ENCODE data around the gene MEIOB.

MEIOB gene

DNA sequence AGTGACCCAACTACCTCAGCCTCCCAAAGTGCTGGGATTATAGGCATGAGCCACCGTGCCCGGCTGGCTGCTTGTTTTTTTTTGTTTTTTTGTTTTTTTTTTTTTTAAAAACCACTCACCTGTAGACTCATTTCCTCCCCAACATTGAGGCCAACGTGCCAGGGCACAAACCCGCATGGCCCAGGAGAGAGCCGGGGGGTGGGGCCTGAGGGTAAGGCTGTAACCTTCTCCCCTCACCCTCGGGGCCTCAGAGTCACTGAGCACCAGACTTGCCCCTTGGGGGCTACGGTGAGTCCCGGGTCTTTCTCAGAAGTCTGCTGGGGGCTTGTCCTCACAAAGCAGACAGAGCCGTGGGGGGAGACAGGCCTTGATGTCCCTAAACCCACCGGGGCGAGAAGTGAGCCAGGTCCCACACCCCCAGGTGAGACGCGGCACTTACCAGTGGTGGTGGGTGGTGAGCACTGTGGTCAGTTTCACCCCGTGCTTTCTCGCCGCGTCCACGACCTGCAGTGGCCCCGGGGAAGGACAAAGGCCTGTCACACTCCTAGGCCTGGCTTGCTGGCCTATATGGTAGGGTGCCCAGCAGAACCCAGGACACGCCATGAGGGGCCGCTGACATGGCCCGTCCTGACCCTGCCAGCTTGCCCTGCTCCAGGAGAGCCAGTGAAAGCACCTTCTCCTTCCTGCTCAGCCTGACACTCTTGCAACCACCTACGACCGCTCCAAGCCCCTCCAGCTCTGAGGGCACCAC is 49.9 kb downstream of the MEIOB start:
- Histone ChIP-seq H3K27ac (no peak overlapping the region), H3K4me1 (peaks cover 0 to 25% (median 18%) of the 10 kb centered on the region in 4 donors), H3K9me3 (no peaks in the 10 kb centered on the region), H3K27me3 (no peaks in the 10 kb centered on the region), H3K4me3 (no peak overlapping the region), H3K36me3 (peaks cover 48 to 60% (median 55%) of the 10 kb centered on the region in 3 donors)
- no peak for DNase-seq
- intact Hi-C loops (cut with DNase I; ENCODE audit: low total_unique reads) = no loop called here
- TF ChIP-seq, protein P1, sequence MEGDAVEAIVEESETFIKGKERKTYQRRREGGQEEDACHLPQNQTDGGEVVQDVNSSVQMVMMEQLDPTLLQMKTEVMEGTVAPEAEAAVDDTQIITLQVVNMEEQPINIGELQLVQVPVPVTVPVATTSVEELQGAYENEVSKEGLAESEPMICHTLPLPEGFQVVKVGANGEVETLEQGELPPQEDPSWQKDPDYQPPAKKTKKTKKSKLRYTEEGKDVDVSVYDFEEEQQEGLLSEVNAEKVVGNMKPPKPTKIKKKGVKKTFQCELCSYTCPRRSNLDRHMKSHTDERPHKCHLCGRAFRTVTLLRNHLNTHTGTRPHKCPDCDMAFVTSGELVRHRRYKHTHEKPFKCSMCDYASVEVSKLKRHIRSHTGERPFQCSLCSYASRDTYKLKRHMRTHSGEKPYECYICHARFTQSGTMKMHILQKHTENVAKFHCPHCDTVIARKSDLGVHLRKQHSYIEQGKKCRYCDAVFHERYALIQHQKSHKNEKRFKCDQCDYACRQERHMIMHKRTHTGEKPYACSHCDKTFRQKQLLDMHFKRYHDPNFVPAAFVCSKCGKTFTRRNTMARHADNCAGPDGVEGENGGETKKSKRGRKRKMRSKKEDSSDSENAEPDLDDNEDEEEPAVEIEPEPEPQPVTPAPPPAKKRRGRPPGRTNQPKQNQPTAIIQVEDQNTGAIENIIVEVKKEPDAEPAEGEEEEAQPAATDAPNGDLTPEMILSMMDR (IDR thresholded peaks at IDR 0.05) = no peak

DNA sequence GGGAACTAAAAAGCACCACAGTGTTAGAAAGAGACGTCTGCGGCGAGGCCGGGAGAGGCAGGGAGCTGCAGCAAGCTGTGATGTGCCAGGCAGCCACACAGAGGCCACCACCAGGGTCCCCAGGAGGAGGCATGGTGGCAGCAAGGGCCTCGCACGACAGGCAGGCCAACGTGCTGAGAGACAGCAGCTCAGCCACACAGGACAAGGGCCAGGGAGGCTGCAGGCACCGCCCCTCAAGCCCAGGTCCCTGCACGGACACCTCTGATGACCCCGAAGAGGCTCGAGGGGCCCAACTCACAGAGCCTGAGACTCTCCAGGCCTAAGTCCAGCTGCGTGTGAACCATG is 51.0 kb downstream of the MEIOB start:
- no peak for DNase-seq
- no peaks in the 10 kb centered on the region for H3K9me3 ChIP-seq
- H3K4me3 ChIP-seq = no peak overlapping the region
- H3K4me1 ChIP-seq = peaks cover 0 to 23% (median 17%) of the 10 kb centered on the region in 4 donors
- no peak overlapping the region for H3K27ac ChIP-seq
- intact Hi-C loops (cut with DNase I; ENCODE audit: low total_unique reads) = no loop called here
- H3K27me3 ChIP-seq = no peaks in the 10 kb centered on the region
- H3K36me3 ChIP-seq = peaks cover 59 to 71% (median 64%) of the 10 kb centered on the region in 3 donors
- TF ChIP-seq, protein P1 (IDR thresholded peaks at IDR 0.05) = no peak

DNA sequence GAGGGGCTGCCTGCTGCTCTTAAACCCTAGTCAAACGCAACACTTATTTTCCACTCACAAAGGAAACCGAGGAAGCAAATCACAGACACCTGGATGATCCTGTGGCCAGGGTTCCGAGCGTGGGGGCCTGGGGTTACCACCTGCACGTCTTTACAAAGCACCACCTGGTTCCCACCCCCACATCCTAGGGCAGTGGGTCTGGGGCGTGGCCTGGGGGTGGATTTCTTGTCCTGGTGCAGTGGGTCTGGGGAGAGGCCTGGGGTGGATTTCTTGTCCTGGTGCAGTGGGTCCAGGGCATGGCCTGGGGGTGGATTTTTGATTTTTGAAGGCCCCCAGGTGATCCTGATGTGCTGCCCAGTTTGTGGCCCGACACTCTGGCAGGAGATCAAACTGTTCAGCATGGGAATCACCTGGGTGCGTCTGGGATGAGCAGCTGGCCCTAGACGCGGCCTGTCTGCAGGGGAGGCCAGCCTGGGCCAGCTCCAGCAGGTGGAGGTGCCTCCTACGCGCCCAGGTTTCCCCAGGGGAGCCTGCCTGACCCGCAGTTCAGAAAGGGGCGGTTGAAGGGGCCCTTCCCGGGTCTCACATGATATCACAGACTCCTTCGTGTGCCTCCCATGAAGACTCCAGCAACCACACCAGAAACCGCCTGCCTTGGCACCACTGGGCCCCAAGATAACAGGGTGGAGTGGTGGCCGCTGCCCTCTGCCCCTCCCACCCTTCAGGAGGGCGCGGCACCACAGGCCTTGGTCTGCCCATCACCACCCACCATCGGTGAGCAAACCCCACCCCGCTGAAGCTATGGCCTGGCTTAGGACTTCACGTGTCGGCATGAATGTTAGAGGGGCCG is 51.6 kb downstream of the MEIOB start:
- Histone ChIP-seq H3K4me1 (peaks cover 0 to 17% (median 13%) of the 10 kb centered on the region in 4 donors), H3K36me3 (peaks cover 60 to 77% (median 68%) of the 10 kb centered on the region in 3 donors), H3K4me3 (no peak overlapping the region), H3K27ac (no peak overlapping the region), H3K27me3 (no peaks in the 10 kb centered on the region), H3K9me3 (no peaks in the 10 kb centered on the region)
- no peak for DNase-seq
- TF ChIP-seq, protein P1 (IDR thresholded peaks at IDR 0.05) = no peak
- intact Hi-C loops (cut with DNase I; ENCODE audit: low total_unique reads) = no loop called here

DNA sequence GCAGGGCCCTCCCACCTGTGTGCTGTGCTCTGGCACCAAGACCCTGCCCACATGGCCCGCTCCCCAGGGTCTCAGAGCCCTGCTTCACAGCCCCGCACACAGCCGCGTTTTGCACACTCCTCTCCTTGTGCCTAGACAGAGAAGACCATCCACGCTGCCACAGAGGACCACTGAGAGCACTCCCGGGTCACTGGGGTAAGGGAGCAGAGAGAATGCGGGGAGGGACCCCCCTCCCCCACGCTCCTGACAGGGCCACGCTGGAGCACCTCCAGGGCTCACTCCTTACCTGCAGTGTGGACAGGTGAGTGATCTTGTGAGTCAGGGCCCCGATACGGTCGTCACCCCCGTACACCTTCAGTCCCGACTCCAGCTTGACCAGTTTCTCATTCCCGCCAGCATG is 52.4 kb downstream of the MEIOB start:
- no peak overlapping the region for H3K4me3 ChIP-seq
- no peaks in the 10 kb centered on the region for H3K9me3 ChIP-seq
- no peak for DNase-seq
- H3K4me1 ChIP-seq = peaks cover 0 to 10% (median 8%) of the 10 kb centered on the region in 4 donors
- TF ChIP-seq, protein P1 (IDR thresholded peaks at IDR 0.05) = no peak
- no peaks in the 10 kb centered on the region for H3K27me3 ChIP-seq
- intact Hi-C loops (cut with DNase I; ENCODE audit: low total_unique reads) = no loop called here
- H3K27ac ChIP-seq = no peak overlapping the region
- H3K36me3 ChIP-seq = peaks cover 60 to 84% (median 73%) of the 10 kb centered on the region in 3 donors

DNA sequence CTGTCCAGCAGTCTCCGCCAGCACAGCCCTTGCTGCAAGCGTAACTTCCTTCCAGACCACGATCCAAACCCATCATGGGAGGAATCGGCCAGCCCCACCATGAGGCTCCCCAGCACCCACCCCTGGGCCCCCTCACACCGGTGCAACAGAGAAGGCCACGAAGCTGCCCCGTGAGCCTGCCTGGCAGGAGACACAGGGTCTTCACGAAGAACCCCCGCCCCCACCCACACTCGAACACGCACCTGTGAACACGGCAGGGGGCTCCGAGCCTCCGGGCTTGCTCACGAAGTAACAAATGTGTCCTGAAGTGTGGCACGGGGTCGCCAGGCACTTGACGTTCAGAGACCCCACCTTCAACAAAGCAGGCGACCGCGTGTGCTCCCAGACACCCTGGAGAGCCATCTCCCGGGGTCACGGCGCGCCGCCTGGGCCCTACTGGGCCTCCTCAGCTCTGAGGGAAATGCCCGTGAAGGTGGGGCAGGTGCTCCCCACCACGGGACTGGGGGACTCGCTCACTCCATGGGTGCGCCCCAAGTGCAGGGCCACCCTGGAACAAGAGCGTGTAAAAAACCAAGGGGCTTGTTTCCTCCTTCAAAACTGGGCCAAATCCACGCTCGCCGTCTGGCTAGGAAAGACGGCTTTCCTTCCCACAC is 53.0 kb downstream of the MEIOB start:
- Histone ChIP-seq H3K27me3 (no peaks in the 10 kb centered on the region), H3K27ac (no peak overlapping the region), H3K9me3 (no peaks in the 10 kb centered on the region), H3K36me3 (peaks cover 60 to 88% (median 76%) of the 10 kb centered on the region in 3 donors), H3K4me3 (no peak overlapping the region), H3K4me1 (peaks cover 0 to 4% (median 3%) of the 10 kb centered on the region in 4 donors)
- intact Hi-C loops (cut with DNase I; ENCODE audit: low total_unique reads) = no loop called here
- DNase-seq = no peak
- TF ChIP-seq, protein P1 (IDR thresholded peaks at IDR 0.05) = no peak

Data from tibial artery (tissue), 4 donors.